Measurements from ENCODE around the gene MPV17L.

MPV17L gene

GRCh38 chr16:15461376-15461775, 65.8 kb downstream of the MPV17L start:
- H3K36me3 ChIP-seq (ENCODE audit: insufficient read depth, low read length), result no peaks in the 10 kb centered on the region
- ATAC-seq (ENCODE audit: insufficient read depth, low read depth), result no peak
- H3K9ac ChIP-seq (ENCODE audit: low read depth, low read length), result no peak overlapping the region
- no peak for DNase-seq
- no peak overlapping the region for H3K27ac ChIP-seq (ENCODE audit: low read length)
- H3K79me2 ChIP-seq (ENCODE audit: insufficient read depth, low read length), result no peaks in the 10 kb centered on the region
- H3K4me2 ChIP-seq (ENCODE audit: insufficient read depth, low read length), result no peak overlapping the region
- no peaks in the 10 kb centered on the region for H3K27me3 ChIP-seq (ENCODE audit: insufficient read depth, low read length, poor library complexity)
- H3K4me1 ChIP-seq (ENCODE audit: insufficient read depth, low read length), result no peaks in the 10 kb centered on the region
- no peaks in the 10 kb centered on the region for H3K9me3 ChIP-seq (ENCODE audit: insufficient read depth, low read length, severe bottlenecking)
- no peak overlapping the region for H3K4me3 ChIP-seq (ENCODE audit: low read depth in 1 of 2, low read length in 2 of 2)
- TF ChIP-seq EZH2 (IDR thresholded peaks at IDR 0.05; ENCODE audit: borderline replicate concordance, low read depth, low read length, severe bottlenecking) (no peak), CTCF (IDR thresholded peaks at IDR 0.05; ENCODE audit: borderline replicate concordance, extremely low read depth, low read length, poor library complexity, severe bottlenecking) (no peak)
- H4K20me1 ChIP-seq (ENCODE audit: insufficient read depth, low read length), result no peaks in the 10 kb centered on the region
- H2AFZ ChIP-seq (ENCODE audit: low read depth, low read length), result no peak overlapping the region
